Mononuclear cell (primary cell): ENCODE measurements around the gene CC2D2A. TPM values are rescaled to one million over a fixed set of nuclear protein-coding genes. Genes with fewer than 3 reads are reported as not detected.

Experiments
- H3K27me3 ChIP-seq: 2 replicates; pipeline ENCODE4 v1.6.0; 2011; ENCODE audit warnings: low read length, control low read depth; ENCODE audit not compliant: insufficient read depth
- H3K4me1 ChIP-seq: 2 replicates; pipeline ENCODE4 v1.5.1; 2011; ENCODE audit warnings: mild to moderate bottlenecking, low read length, control low read depth; ENCODE audit not compliant: insufficient read depth
- H3K4me3 ChIP-seq: 2 replicates; pipeline ENCODE4 v1.5.1; 2011; ENCODE audit warnings: mild to moderate bottlenecking, low read length, moderate library complexity
- H3K9me3 ChIP-seq: 2 replicates; pipeline ENCODE4 v1.5.1; 2011; ENCODE audit warnings: low read depth, mild to moderate bottlenecking, control low read depth, low read length
- total RNA-seq: library from RNA; depleted of rRNA; stranded (reverse); fragments of >200 nt; gene quantifications from one replicate; pipeline ENCODE4 v1.2.3, GENCODE V29; 2012

CC2D2A gene
- total RNA-seq, 1 donor = 0.63 TPM

DNA sequence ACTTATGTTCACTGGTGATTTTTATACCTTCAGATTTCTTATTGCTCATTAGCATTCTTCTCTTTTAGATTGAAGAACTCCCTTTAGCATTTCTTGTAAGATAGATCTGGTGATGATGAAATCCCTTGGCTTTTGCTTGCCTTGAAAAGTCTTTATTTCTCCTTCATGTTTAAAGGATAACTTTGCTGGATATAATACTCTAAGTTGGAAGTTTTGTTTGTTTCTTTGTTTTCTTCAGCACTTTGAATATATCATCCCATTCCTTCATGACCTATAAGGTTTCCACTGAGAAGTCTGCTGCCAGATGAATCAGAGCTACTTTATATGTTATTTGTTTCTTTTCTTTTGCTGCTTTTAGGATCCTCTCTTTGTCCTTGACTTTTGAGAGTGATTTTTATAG is 18.5 kb downstream of the CC2D2A start:
- Histone ChIP-seq H3K4me1 (no peaks in the 10 kb centered on the region), H3K4me3 (no peak overlapping the region), H3K9me3 (peaks cover 10% of the 10 kb centered on the region), H3K27me3 (no peaks in the 10 kb centered on the region)

DNA sequence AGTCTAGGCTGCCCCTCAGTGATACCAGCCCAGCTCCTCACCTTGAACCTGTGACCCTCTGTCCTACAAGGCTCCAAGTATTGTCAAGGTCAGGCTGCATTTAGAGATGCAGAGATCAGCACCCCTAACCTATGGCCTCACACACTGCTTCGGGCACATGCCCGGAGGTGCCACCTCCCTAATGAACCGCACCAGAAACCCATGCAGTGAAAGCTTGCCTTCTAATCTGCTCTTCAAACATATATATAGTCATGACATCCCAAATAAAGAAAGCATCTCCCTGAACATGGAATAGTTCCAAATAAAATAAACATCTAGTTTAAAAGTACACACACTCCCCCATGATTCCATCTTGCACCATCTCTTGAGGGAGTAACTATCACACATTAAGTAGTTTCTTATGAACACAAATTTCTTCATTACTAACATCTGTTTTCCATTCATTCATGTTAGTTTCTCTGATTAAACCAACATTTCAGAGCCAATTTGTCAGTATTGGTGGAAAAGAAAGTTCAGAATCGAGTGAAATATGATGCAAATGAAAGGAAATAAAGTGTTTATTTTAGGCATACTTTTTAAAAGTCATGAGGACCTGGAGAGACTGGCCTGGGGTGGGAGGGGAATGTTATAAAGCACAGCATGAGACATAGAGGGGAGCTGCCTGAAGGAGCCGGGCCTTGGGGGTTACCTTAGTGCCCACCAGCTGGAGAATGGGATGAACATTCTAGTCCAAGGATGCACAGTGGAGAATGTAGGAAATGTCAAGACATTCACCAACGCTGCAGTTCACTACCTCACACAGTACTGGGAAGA is 19.2 kb downstream of the CC2D2A start:
- Histone ChIP-seq H3K4me1 (no peaks in the 10 kb centered on the region), H3K4me3 (no peak overlapping the region), H3K9me3 (peaks cover 10% of the 10 kb centered on the region), H3K27me3 (no peaks in the 10 kb centered on the region)

DNA sequence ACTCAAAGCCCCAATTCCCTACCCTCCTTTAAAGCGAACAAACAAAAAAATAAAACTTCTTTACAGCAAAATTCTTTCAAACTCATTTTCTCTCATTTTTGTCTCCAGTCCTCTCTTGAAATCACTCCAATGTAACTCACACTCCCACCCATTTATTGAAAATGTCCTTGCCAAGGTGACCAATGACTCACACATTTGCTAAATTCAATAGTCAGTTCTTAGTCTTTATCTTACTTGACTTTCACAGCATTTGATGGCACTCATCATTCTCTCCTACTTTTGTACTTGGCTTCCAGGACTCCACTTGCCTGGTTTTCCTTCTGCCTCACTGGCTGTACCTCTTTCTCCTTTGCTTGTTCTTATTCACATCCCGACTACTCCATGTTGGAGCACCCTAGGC is 19.9 kb downstream of the CC2D2A start:
- Histone ChIP-seq H3K4me1 (no peaks in the 10 kb centered on the region), H3K4me3 (no peak overlapping the region), H3K27me3 (no peaks in the 10 kb centered on the region), H3K9me3 (peaks cover 10% of the 10 kb centered on the region)

DNA sequence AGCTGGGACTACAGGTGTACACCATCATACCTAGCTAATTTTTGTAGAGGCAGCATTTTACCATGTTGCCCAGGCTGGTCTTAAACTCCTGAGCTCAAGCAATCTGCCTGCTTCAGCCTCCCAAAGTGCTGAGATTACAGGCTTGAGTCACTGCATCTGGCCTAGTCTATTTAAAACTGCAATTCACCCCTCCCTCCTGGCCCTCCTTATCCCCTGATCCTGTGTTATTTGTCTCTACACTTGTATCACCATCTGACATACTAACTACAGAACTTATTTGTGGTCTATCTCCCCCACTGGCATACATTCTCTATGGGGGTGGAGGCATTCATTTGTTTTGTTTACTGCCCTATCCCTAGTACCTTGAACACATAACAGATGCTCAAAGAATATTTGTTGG is 23.7 kb downstream of the CC2D2A start:
- Histone ChIP-seq H3K9me3 (peaks cover 5% of the 10 kb centered on the region), H3K27me3 (no peaks in the 10 kb centered on the region), H3K4me1 (no peaks in the 10 kb centered on the region), H3K4me3 (no peak overlapping the region)

DNA sequence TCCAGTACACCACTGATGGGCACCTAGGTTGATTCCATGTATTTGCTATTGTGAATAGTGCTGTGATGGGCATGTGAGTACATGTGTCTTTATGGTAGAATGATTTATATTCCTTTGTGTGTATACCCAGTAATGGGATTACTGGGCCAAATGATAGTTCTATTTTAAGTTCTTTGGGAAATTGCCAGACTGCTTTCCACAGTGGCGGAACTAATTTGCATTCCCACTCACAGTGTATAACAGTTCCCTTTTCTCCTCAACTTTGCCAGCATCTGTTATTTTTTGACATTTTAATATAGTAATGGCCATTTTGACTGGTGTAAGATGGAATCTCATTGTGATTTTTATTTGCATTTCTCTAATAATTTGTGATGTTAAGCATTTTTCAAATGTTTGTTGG is 25.9 kb downstream of the CC2D2A start:
- Histone ChIP-seq H3K4me3 (no peak overlapping the region), H3K27me3 (no peaks in the 10 kb centered on the region), H3K9me3 (no peaks in the 10 kb centered on the region), H3K4me1 (no peaks in the 10 kb centered on the region)

DNA sequence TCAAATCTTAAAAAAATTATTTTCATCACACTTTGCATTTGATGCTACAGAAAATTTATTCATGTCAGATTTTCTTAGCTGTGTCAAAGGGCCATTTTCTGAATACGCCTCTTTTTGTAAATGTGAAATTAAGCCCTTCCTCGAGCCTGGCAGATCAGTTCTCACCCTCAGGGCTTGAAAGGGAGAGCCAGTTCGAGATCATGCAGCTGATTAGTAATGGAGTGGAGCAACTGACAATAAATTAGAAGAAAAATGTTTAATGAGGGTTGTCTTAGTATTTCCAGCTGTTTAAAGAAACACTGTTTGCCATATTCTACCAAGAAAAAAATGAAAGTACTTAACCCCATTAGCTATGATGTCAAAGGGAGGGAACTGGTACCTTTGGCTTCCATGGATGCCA is 28.7 kb downstream of the CC2D2A start:
- Histone ChIP-seq H3K4me1 (no peaks in the 10 kb centered on the region), H3K9me3 (no peaks in the 10 kb centered on the region), H3K27me3 (no peaks in the 10 kb centered on the region), H3K4me3 (no peak overlapping the region)

DNA sequence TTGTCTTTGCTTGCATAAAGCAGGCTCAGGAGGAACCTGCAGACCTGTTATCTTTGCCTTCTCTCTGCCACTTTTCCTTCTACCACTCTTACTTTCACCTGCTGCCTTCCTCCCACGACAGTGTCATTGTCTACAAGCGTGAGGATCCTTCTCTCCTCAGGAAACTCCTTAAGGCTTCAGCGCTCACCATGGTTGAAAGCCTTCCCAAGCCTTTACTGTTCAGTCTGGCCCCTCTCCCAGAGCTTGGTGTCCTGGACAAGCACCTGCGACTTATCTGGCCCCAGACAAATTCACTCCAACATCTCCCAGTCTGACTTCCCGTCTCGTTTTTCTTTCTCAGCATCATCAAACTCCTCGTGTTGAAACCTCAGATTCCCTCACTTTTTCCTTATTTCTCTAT is 31.0 kb downstream of the CC2D2A start:
- Histone ChIP-seq H3K9me3 (no peaks in the 10 kb centered on the region), H3K27me3 (no peaks in the 10 kb centered on the region), H3K4me3 (no peak overlapping the region), H3K4me1 (no peaks in the 10 kb centered on the region)

DNA sequence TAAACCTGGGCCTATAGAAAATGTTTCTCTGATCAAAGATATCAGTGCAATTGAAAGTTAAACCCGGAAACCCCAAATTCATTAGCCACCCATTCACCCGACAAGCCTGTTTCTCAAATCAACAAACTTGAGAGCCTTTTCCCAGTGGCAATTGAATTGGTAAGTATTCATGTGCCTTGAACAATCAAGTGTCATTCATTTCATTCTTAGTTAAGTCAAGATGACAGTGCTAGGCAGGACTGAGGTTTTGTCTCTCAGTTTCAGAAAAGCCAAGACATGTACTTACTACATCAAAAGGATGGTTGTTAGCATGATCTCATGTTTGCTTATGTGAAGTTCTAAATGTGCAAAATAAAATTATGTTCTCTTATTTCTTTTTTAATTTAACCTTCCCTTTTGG is 32.3 kb downstream of the CC2D2A start:
- H3K4me1 ChIP-seq = no peaks in the 10 kb centered on the region
- H3K9me3 ChIP-seq = no peaks in the 10 kb centered on the region
- H3K4me3 ChIP-seq = no peak overlapping the region
- H3K27me3 ChIP-seq = no peaks in the 10 kb centered on the region

DNA sequence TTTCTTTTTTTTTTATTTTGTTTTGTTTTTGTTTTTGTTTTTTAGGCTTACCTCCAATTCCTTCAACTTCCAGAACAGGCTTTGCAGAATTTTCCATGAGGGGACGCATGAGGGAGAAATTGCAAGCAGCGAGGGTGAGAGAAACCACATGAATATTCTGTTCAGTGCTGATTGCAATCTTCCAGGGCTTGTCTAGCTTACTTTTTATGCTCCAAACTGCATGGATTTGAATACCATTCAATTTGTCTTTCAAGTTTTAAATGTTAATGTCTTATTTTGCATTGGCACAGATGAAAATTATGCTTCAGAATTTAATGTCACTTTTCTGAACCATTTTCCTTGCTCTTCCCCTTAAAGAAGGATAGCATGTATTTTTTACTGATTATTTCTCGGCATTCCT is 32.7 kb downstream of the CC2D2A start:
- H3K4me1 ChIP-seq = no peaks in the 10 kb centered on the region
- H3K27me3 ChIP-seq = no peaks in the 10 kb centered on the region
- no peaks in the 10 kb centered on the region for H3K9me3 ChIP-seq
- no peak overlapping the region for H3K4me3 ChIP-seq

DNA sequence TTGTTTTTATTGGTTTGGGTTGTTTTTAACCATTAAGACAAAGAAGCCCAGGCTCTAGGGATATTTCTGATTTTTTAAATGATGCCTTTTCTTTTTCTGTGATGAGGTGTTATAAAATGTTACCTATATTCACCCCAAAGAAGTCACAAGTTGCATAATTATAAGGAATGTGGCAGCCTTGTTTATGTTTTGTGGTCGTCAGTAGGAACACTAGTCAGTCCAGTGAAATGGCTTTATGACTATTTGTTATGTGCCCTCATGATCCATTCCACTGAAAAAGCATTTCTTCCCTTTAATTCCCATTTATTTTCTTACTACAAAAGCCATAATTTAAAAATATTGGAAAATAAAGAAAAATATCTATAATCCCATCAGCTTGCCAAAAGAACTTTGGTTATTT is 34.4 kb downstream of the CC2D2A start:
- H3K27me3 ChIP-seq = no peaks in the 10 kb centered on the region
- no peaks in the 10 kb centered on the region for H3K9me3 ChIP-seq
- no peak overlapping the region for H3K4me3 ChIP-seq
- H3K4me1 ChIP-seq = no peaks in the 10 kb centered on the region

DNA sequence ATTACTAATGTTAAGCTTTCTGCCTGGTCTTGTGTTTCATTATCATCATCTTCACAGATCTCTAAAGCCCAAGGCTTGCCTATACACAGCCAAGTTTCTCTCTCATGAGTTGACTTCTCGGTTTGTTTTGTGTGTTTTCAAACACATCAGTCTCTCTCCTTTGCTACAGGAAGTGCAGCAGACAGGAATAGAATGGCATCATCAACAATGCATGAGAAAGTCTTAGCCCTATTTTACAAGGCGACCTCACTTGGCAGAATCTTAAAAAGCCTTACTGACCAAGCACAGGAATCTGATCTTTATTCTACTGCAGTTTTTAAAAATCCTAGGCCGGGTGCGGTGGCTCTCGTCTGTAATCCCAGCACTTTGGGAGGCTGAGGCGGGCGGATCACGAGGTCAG is 36.8 kb downstream of the CC2D2A start:
- Histone ChIP-seq H3K4me1 (no peaks in the 10 kb centered on the region), H3K9me3 (no peaks in the 10 kb centered on the region), H3K27me3 (no peaks in the 10 kb centered on the region), H3K4me3 (no peak overlapping the region)

DNA sequence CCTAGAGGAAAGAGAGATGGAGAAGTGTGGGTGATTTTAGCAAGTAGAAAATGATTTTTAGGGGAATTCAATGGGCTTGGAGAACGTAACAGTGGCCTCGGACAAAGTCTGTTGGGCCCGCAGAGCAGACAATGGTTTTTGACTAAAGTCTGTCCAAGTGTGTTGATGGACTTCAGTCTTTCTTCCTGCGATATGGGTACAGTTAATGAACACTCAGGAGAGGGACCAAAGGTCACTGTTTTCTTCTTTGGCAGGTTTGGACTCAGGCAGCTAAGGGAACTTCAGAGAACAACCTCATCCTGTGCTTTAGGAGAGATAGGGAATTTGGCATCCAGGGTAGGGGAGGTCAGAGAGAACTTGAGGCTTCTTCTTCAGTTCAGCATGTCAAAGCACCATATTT is 38.0 kb downstream of the CC2D2A start:
- no peaks in the 10 kb centered on the region for H3K4me1 ChIP-seq
- no peaks in the 10 kb centered on the region for H3K9me3 ChIP-seq
- no peaks in the 10 kb centered on the region for H3K27me3 ChIP-seq
- no peak overlapping the region for H3K4me3 ChIP-seq

DNA sequence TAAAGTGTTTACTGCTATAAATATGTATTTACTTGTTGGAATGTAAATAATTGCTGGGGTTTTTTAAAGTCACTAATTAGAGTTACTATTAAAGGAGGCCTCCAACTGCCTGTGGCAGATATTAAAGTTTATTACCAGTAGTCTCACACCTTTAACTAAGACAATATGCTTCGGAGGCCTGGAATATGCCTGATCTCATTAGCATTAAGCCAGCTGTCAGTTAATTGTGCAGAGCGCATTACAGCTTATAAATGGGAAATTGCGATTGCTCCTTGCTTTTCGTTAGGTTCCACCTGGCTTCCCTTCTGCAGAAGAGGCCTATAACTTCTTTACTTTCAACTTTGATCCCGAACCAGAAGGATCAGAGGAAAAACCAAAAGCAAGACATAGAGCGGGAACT is 41.3 kb downstream of the CC2D2A start:
- no peaks in the 10 kb centered on the region for H3K4me1 ChIP-seq
- no peak overlapping the region for H3K4me3 ChIP-seq

DNA sequence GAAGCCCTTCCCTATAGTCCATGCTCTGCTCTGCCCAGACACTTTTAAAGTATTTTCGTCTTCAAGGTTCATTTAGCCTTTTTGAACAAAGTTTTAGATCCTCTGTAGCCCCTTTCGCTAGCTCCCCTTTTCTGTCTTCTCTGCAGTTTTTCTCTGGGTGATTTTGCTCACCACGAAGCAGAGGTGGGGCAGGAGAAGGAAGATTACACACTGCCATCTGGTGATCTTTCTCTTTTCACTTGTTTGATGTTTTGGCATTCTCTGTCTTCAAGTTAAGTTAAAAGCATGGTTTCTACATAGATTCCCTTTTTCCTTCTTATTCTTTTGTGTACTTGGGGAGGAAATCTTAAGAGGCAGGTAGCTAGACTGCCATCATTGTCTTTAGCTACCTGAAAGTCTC is 43.9 kb downstream of the CC2D2A start:
- H3K27me3 ChIP-seq = no peaks in the 10 kb centered on the region
- H3K4me3 ChIP-seq = no peak overlapping the region
- H3K4me1 ChIP-seq = no peaks in the 10 kb centered on the region
- no peaks in the 10 kb centered on the region for H3K9me3 ChIP-seq

More for the DNA sequence above, 41.3 kb downstream of the CC2D2A start:
- no peaks in the 10 kb centered on the region for H3K9me3 ChIP-seq
- H3K27me3 ChIP-seq = no peaks in the 10 kb centered on the region

DNA sequence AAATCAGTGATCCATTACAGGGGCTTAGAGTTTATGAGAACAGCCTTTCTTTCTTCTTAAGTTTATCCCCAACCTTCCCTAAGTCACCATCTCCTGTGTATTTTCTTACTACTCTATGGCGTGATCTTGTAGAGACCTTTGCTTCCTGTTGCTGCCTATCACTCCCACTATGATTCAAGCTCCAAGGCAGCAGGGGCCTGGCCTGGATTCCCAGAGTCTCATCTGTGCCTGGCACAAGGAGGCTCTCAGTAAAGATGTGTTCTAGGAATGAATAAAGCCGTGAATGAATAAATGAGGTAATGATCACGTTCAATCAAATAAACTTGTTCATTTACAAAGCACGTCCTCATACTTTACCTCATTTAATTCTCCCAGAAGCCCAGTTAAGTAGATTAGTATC is 45.4 kb downstream of the CC2D2A start:
- no peak overlapping the region for H3K4me3 ChIP-seq
- H3K9me3 ChIP-seq = no peaks in the 10 kb centered on the region
- H3K27me3 ChIP-seq = no peaks in the 10 kb centered on the region
- no peaks in the 10 kb centered on the region for H3K4me1 ChIP-seq

DNA sequence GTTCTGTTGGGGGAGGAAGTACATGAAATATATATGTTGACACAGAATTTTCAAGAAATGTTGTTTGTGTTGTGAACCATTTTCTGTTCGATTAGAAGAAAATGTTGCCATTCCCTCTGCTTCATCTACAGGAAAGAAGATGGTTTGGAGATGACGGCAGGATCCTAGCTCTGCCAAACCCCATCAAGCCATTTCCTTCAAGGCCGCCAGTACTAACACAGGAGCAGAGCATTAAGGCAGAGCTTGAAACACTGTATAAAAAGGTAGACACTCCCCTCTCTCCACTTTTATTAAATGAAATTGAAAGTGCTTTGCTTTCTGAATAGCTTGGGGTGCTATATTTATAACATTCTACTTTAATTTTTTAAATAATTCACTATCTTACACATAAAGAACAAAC is 46.8 kb downstream of the CC2D2A start:
- Histone ChIP-seq H3K9me3 (no peaks in the 10 kb centered on the region), H3K4me1 (no peaks in the 10 kb centered on the region), H3K27me3 (no peaks in the 10 kb centered on the region), H3K4me3 (no peak overlapping the region)
